Omental fat pad (tissue), 4 donors: ENCODE data around the gene KRT6A. TPM values are rescaled to one million over a fixed set of nuclear protein-coding genes. Genes with fewer than 3 reads are reported as not detected.

Experiments
- ATAC-seq: fragments of 150-250 bp; one replicate; pipeline ENCODE4 v1.9.1; 2016; ENCODE audit warnings: mild to moderate bottlenecking, moderate library complexity; ENCODE audit not compliant: low FRiP score
- DNase-seq: peaks from one replicate; pipeline ENCODE4 v3.0.0-alpha.2; 2019; ENCODE audit warnings: low spot score
- CTCF ChIP-seq, 3 donors: fragments of 450-650 bp; IDR thresholded peaks; one replicate each; pipeline ENCODE4 v1.5.1; 2016 to 2017; ENCODE audit warnings: antibody characterized with exemption in 3 of 3, mild to moderate bottlenecking in 3 of 3, moderate library complexity in 2 of 3
- total RNA-seq, 4 donors: library from RNA; depleted of rRNA; stranded (reverse); fragments of >200 nt; gene quantifications; one replicate each; pipeline ENCODE4 v1.1.0, GENCODE V29; 2016

The KRT6A gene
- total RNA-seq, 4 donors from 2014 or later: 3.3 to 40.7 (median 8.4) TPM

- no peak for TF ChIP-seq CTCF (IDR thresholded peaks at IDR 0.05)
- ATAC-seq (peak; percentile 2), DNase-seq (no peak)
These were observed 52.2 kb downstream of the KRT6A start for GRCh38 chr12:52440821-52441319.

- no peak for TF ChIP-seq CTCF (IDR thresholded peaks at IDR 0.05)
- DNase-seq (no peak), ATAC-seq (no peak)
These were observed 53.2 kb downstream of the KRT6A start for GRCh38 chr12:52439845-52440244.

- TF ChIP-seq CTCF (IDR thresholded peaks at IDR 0.05): no peak
- DNase-seq (no peak), ATAC-seq (no peak)
These were observed 53.6 kb downstream of the KRT6A start for GRCh38 chr12:52439420-52439819.

GRCh38 chr12:52438305-52439301 is 54.5 kb downstream of the KRT6A start:
- no peak for TF ChIP-seq CTCF (IDR thresholded peaks at IDR 0.05)
- no peak for DNase-seq
- no peak for ATAC-seq

GRCh38 chr12:52437508-52437907 is 55.5 kb downstream of the KRT6A start:
- no peak for ATAC-seq
- no peak for TF ChIP-seq CTCF (IDR thresholded peaks at IDR 0.05)

More at GRCh38 chr12:52437508-52437907, 55.5 kb downstream of the KRT6A start:
- no peak for DNase-seq

Other genes starting within 250 kb of the KRT6A start
- under 1 TPM in 1 of 4 donors, not detected in 3; 0.37 TPM for gene KRT86, start 218.6 kb downstream of the KRT6A start, total RNA-seq
- not detected for gene KRT81, start 201.7 kb downstream of the KRT6A start, total RNA-seq
- gene KRT83, start 171.9 kb downstream of the KRT6A start, total RNA-seq: not detected
- gene KRT85, start 125.8 kb downstream of the KRT6A start, total RNA-seq: not detected
- not detected for gene KRT84, start 107.6 kb downstream of the KRT6A start, total RNA-seq
- gene KRT82, start 86.9 kb downstream of the KRT6A start, total RNA-seq: not detected
- not detected for gene KRT75, start 58.9 kb downstream of the KRT6A start, total RNA-seq
- gene KRT6B, start 41.1 kb downstream of the KRT6A start, total RNA-seq: under 1 TPM in 2 of 4 donors, not detected in 2; 0.24 to 0.46 TPM
- gene KRT6C, start 19.5 kb downstream of the KRT6A start, total RNA-seq: not detected
- 10 to 100 TPM in 3 of 4 donors, 1 to 10 TPM in 1; 3.6 to 59.0 (median 14.4) TPM for gene KRT5, start 27.1 kb upstream of the KRT6A start, total RNA-seq
- gene KRT71, start 59.9 kb upstream of the KRT6A start, total RNA-seq: not detected
- gene KRT74, start 80.6 kb upstream of the KRT6A start, total RNA-seq: not detected
- under 1 TPM in 1 of 4 donors, not detected in 3; 0.31 TPM for gene KRT72, start 108.2 kb upstream of the KRT6A start, total RNA-seq
- gene KRT73, start 125.3 kb upstream of the KRT6A start, total RNA-seq: not detected
- not detected for gene KRT2, start 159.0 kb upstream of the KRT6A start, total RNA-seq
- under 1 TPM in 1 of 4 donors, not detected in 3; 0.47 TPM for gene KRT1, start 187.2 kb upstream of the KRT6A start, total RNA-seq
- gene KRT77, start 210.3 kb upstream of the KRT6A start, total RNA-seq: not detected